Mononuclear cell (primary cell): ENCODE data around the gene SNTB2. TPM values are rescaled to one million over a fixed set of nuclear protein-coding genes. Genes with fewer than 3 reads are reported as not detected.
"Not testable (repeated sequence)": the region's sequence is repeated elsewhere in the genome, so short reads cannot be mapped to it uniquely, and the experiment has no call there.

ENCODE experiments used
- H3K27me3 ChIP-seq: 2 replicates; pipeline ENCODE4 v1.6.0; 2011; ENCODE audit warnings: low read length, control low read depth; ENCODE audit not compliant: insufficient read depth
- H3K4me1 ChIP-seq: 2 replicates; pipeline ENCODE4 v1.5.1; 2011; ENCODE audit warnings: mild to moderate bottlenecking, low read length, control low read depth; ENCODE audit not compliant: insufficient read depth
- H3K4me3 ChIP-seq: 2 replicates; pipeline ENCODE4 v1.5.1; 2011; ENCODE audit warnings: mild to moderate bottlenecking, low read length, moderate library complexity
- H3K9me3 ChIP-seq: 2 replicates; pipeline ENCODE4 v1.5.1; 2011; ENCODE audit warnings: low read depth, mild to moderate bottlenecking, control low read depth, low read length
- total RNA-seq: library from RNA; depleted of rRNA; stranded (reverse); fragments of >200 nt; gene quantifications from one replicate; pipeline ENCODE4 v1.2.3, GENCODE V29; 2012

Gene SNTB2
- total RNA-seq, 1 donor = 4.4 TPM

- H3K27me3 ChIP-seq = no peaks in the 10 kb centered on the region
- H3K4me1 ChIP-seq = no peaks in the 10 kb centered on the region
- H3K4me3 ChIP-seq = no peak overlapping the region
- H3K9me3 ChIP-seq = no peaks in the 10 kb centered on the region
Observed at GRCh38 chr16:69276148-69277115, 89.5 kb downstream of the SNTB2 start.

GRCh38 chr16:69277413-69277812, 90.4 kb downstream of the SNTB2 start:
- no peaks in the 10 kb centered on the region for H3K27me3 ChIP-seq
- H3K4me3 ChIP-seq = no peak overlapping the region
- no peaks in the 10 kb centered on the region for H3K9me3 ChIP-seq
- no peaks in the 10 kb centered on the region for H3K4me1 ChIP-seq

GRCh38 chr16:69283851-69284250, 96.9 kb downstream of the SNTB2 start:
- Histone ChIP-seq H3K9me3 (no peaks in the 10 kb centered on the region), H3K4me1 (peaks cover 6% of the 10 kb centered on the region), H3K4me3 (no peak overlapping the region), H3K27me3 (no peaks in the 10 kb centered on the region)

- no peak overlapping the region for H3K4me3 ChIP-seq
- H3K27me3 ChIP-seq = no peaks in the 10 kb centered on the region
- no peaks in the 10 kb centered on the region for H3K9me3 ChIP-seq
- H3K4me1 ChIP-seq = peaks cover 6% of the 10 kb centered on the region
Observed at GRCh38 chr16:69285240-69285639, 98.3 kb downstream of the SNTB2 start.

- Histone ChIP-seq H3K27me3 (no peaks in the 10 kb centered on the region), H3K4me3 (no peak overlapping the region), H3K9me3 (no peaks in the 10 kb centered on the region), H3K4me1 (peaks cover 6% of the 10 kb centered on the region)
Observed at GRCh38 chr16:69286941-69287713, 100.2 kb downstream of the SNTB2 start.

- not testable (repeated sequence) for H3K4me1 ChIP-seq, H3K27me3 ChIP-seq, H3K4me3 ChIP-seq, H3K9me3 ChIP-seq
Observed at GRCh38 chr16:69291657-69292056, 104.7 kb downstream of the SNTB2 start.

GRCh38 chr16:69293401-69293800, 106.4 kb downstream of the SNTB2 start:
- no peaks in the 10 kb centered on the region for H3K9me3 ChIP-seq
- no peak overlapping the region for H3K4me3 ChIP-seq
- H3K27me3 ChIP-seq = no peaks in the 10 kb centered on the region
- peaks cover 5% of the 10 kb centered on the region for H3K4me1 ChIP-seq

GRCh38 chr16:69294051-69294450, 107.1 kb downstream of the SNTB2 start:
- no peak overlapping the region for H3K4me3 ChIP-seq
- H3K27me3 ChIP-seq = no peaks in the 10 kb centered on the region
- peaks cover 11% of the 10 kb centered on the region for H3K4me1 ChIP-seq
- no peaks in the 10 kb centered on the region for H3K9me3 ChIP-seq

GRCh38 chr16:69296771-69297170, 109.8 kb downstream of the SNTB2 start:
- H3K27me3 ChIP-seq, H3K9me3 ChIP-seq: not testable (repeated sequence)
- peaks cover 11% of the 10 kb centered on the region for H3K4me1 ChIP-seq

GRCh38 chr16:69298261-69298660, 111.3 kb downstream of the SNTB2 start:
- peaks cover 11% of the 10 kb centered on the region for H3K4me1 ChIP-seq
- no peak overlapping the region for H3K4me3 ChIP-seq
- H3K27me3 ChIP-seq = no peaks in the 10 kb centered on the region
- H3K9me3 ChIP-seq = no peaks in the 10 kb centered on the region

More at GRCh38 chr16:69296771-69297170, 109.8 kb downstream of the SNTB2 start:
- not testable (repeated sequence) for H3K4me3 ChIP-seq

- H3K27me3 ChIP-seq = no peaks in the 10 kb centered on the region
- H3K4me3 ChIP-seq = no peak overlapping the region
Observed at GRCh38 chr16:69301187-69301586, 114.2 kb downstream of the SNTB2 start.

GRCh38 chr16:69301861-69302260, 114.9 kb downstream of the SNTB2 start:
- H3K27me3 ChIP-seq = no peaks in the 10 kb centered on the region
- peaks cover 11% of the 10 kb centered on the region for H3K4me1 ChIP-seq

More at GRCh38 chr16:69301187-69301586, 114.2 kb downstream of the SNTB2 start:
- Histone ChIP-seq H3K9me3 (no peaks in the 10 kb centered on the region), H3K4me1 (peaks cover 11% of the 10 kb centered on the region)

GRCh38 chr16:69302301-69302700, 115.3 kb downstream of the SNTB2 start:
- H3K4me3 ChIP-seq = no peak overlapping the region
- no peaks in the 10 kb centered on the region for H3K9me3 ChIP-seq
- H3K27me3 ChIP-seq = no peaks in the 10 kb centered on the region
- H3K4me1 ChIP-seq = peaks cover 11% of the 10 kb centered on the region

More at GRCh38 chr16:69301861-69302260, 114.9 kb downstream of the SNTB2 start:
- H3K9me3 ChIP-seq = no peaks in the 10 kb centered on the region
- H3K4me3 ChIP-seq = no peak overlapping the region

- Histone ChIP-seq H3K27me3 (no peaks in the 10 kb centered on the region), H3K4me1 (peaks cover 5% of the 10 kb centered on the region), H3K4me3 (no peak overlapping the region), H3K9me3 (no peaks in the 10 kb centered on the region)
Observed at GRCh38 chr16:69306031-69306430, 119.1 kb downstream of the SNTB2 start.

- Histone ChIP-seq H3K4me1 (peaks cover 9% of the 10 kb centered on the region), H3K27me3 (no peaks in the 10 kb centered on the region), H3K9me3 (no peaks in the 10 kb centered on the region), H3K4me3 (no peak overlapping the region)
Observed at GRCh38 chr16:69307091-69307490, 120.1 kb downstream of the SNTB2 start.
